ENCODE results near the gene WDR38.

GRCh38 chr9:124813501-124814163 lies 39.6 kb upstream of the WDR38 start:
- TF ChIP-seq, protein P1, sequence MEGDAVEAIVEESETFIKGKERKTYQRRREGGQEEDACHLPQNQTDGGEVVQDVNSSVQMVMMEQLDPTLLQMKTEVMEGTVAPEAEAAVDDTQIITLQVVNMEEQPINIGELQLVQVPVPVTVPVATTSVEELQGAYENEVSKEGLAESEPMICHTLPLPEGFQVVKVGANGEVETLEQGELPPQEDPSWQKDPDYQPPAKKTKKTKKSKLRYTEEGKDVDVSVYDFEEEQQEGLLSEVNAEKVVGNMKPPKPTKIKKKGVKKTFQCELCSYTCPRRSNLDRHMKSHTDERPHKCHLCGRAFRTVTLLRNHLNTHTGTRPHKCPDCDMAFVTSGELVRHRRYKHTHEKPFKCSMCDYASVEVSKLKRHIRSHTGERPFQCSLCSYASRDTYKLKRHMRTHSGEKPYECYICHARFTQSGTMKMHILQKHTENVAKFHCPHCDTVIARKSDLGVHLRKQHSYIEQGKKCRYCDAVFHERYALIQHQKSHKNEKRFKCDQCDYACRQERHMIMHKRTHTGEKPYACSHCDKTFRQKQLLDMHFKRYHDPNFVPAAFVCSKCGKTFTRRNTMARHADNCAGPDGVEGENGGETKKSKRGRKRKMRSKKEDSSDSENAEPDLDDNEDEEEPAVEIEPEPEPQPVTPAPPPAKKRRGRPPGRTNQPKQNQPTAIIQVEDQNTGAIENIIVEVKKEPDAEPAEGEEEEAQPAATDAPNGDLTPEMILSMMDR (IDR thresholded peaks at IDR 0.05) = no peak
- TF ChIP-seq POLR2A (IDR thresholded peaks at IDR 0.05) = no peak
- TF ChIP-seq EP300 (IDR thresholded peaks at IDR 0.05) = no peak
